Hepatocyte (in vitro differentiated cells): ENCODE results near the gene ARIH2.

Experiments used
- CTCF ChIP-seq: fragments of 200-600 bp; sonication (generic); IDR thresholded peaks from 2 replicates; pipeline ENCODE4 v1.5.1; 2016; ENCODE audit warnings: antibody characterized with exemption, mild to moderate bottlenecking; ENCODE audit not compliant: poor library complexity
- EZH2 ChIP-seq: fragments of 200-600 bp; sonication (generic); IDR thresholded peaks from 2 replicates; pipeline ENCODE4 v1.6.1; 2016; ENCODE audit warnings: antibody characterized with exemption, mild to moderate bottlenecking, borderline replicate concordance
- EZH2phosphoT487 ChIP-seq: fragments of 200-600 bp; sonication (generic); IDR thresholded peaks from one replicate; pipeline ENCODE4 v1.6.1; 2018; ENCODE audit warnings: antibody characterized with exemption, mild to moderate bottlenecking, low read depth, moderate library complexity; ENCODE audit not compliant: unreplicated experiment, severe bottlenecking

GRCh38 chr3:49001155-49001554, 82.5 kb downstream of the ARIH2 start:
- no peak for TF ChIP-seq CTCF
- TF ChIP-seq EZH2 = no peak
- TF ChIP-seq EZH2phosphoT487 = no peak
